K562 (cell line): ENCODE measurements around the gene XCL1.

Experiments used
- FUS ChIP-seq: fragments of 200-400 bp; formaldehyde crosslinking; optimal IDR thresholded peaks from 2 replicates; pipeline ENCODE3; 2017; ENCODE audit warnings: low read depth, low read length
- JUN ChIP-seq, 2 experiments: sonication (generic) in 1 of 2; formaldehyde crosslinking in 1 of 2; IDR thresholded peaks; 2 replicates each; pipeline versions ENCODE4 v1.6.1 to v1.8.0; 2012 to 2022; ENCODE audit warnings: borderline replicate concordance in 2 of 2, mild to moderate bottlenecking in 2 of 2, improper control_type of control experiment in 1 of 2, low read depth in 1 of 2, low read length in 1 of 2, missing genetic modification reagents in 1 of 2
- NONO ChIP-seq, 2 experiments: fragments of 200-400 bp in 1 of 2; fragments of 450-650 bp in 1 of 2; formaldehyde crosslinking in 1 of 2; IDR thresholded peaks; 2 replicates each; pipeline ENCODE4 v1.6.1; 2017; ENCODE audit warnings: low read depth in 2 of 2, mild to moderate bottlenecking in 2 of 2, moderate library complexity in 2 of 2, low read length in 1 of 2
- POLR2AphosphoS5 ChIP-seq: IDR thresholded peaks from 2 replicates; pipeline ENCODE4 v1.6.1; 2011; ENCODE audit warnings: mild to moderate bottlenecking, low read depth, low read length, moderate library complexity; ENCODE audit not compliant: control insufficient read depth, insufficient read depth
- TF ChIP-seq, protein P1 (sequence below): fragments of 250-450 bp; sonication (Bioruptor Pico); IDR thresholded peaks from 2 replicates; pipeline ENCODE4 v1.5.0; 2021; ENCODE audit warnings: mild to moderate bottlenecking, borderline replicate concordance
- TF ChIP-seq, protein P2 (sequence below): sonication (generic); formaldehyde crosslinking; IDR thresholded peaks from 2 replicates; pipeline ENCODE4 v1.8.0; 2022; ENCODE audit warnings: mild to moderate bottlenecking, low read depth, missing genetic modification reagents
- TF ChIP-seq, protein P3 (sequence below): fragments of 250-450 bp; sonication (Bioruptor Pico); IDR thresholded peaks from 2 replicates; pipeline ENCODE4 v1.5.0; 2022; ENCODE audit warnings: mild to moderate bottlenecking
- TF ChIP-seq, protein P4 (sequence below), 3 experiments: IDR thresholded peaks in 2 of 3; conservative IDR thresholded peaks in 1 of 3; 2 replicates each; pipeline ENCODE4 v1.5.1; 2011 to 2012; ENCODE audit warnings: low read length in 3 of 3, mild to moderate bottlenecking in 3 of 3, control low read depth in 2 of 3, improper control_type of control experiment in 1 of 3, inconsistent platforms in 1 of 3, low read depth in 1 of 3, mixed read lengths in 1 of 3, moderate library complexity in 1 of 3; ENCODE audit not compliant: insufficient read depth in 2 of 3

DNA sequence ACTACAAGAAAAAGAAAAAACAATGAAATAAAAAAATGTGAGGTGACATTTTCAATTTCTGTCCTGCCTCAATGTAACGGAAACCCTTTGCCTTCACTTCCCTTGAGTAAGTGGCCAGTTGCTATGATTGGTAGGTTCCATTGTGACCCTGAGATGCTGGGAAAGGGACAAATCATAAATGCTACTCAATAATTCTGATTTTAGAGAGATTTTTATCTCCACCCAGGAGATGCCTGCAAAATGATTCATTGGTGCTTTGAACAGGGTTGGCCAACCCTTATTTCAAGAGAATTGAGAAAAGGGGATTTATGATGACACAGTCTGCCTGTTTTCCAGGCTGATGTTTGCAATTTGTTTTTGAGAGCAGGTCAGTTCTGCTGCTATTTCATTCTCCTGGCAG is 22.5 kb downstream of the XCL1 start:
- TF ChIP-seq, protein P1, sequence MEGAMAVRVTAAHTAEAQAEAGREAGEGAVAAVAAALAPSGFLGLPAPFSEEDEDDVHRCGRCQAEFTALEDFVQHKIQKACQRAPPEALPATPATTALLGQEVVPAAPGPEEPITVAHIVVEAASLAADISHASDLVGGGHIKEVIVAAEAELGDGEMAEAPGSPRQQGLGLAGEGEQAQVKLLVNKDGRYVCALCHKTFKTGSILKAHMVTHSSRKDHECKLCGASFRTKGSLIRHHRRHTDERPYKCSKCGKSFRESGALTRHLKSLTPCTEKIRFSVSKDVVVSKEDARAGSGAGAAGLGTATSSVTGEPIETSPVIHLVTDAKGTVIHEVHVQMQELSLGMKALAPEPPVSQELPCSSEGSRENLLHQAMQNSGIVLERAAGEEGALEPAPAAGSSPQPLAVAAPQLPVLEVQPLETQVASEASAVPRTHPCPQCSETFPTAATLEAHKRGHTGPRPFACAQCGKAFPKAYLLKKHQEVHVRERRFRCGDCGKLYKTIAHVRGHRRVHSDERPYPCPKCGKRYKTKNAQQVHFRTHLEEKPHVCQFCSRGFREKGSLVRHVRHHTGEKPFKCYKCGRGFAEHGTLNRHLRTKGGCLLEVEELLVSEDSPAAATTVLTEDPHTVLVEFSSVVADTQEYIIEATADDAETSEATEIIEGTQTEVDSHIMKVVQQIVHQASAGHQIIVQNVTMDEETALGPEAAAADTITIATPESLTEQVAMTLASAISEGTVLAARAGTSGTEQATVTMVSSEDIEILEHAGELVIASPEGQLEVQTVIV (CRISPR knock-in tag): no peak
- TF ChIP-seq, protein P2, sequence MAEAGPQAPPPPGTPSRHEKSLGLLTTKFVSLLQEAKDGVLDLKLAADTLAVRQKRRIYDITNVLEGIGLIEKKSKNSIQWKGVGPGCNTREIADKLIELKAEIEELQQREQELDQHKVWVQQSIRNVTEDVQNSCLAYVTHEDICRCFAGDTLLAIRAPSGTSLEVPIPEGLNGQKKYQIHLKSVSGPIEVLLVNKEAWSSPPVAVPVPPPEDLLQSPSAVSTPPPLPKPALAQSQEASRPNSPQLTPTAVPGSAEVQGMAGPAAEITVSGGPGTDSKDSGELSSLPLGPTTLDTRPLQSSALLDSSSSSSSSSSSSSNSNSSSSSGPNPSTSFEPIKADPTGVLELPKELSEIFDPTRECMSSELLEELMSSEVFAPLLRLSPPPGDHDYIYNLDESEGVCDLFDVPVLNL (CRISPR knock-in tag): no peak
- TF ChIP-seq NONO (IDR thresholded peaks at IDR 0.05; ENCODE audit: low read depth in 2 of 2, low read length in 1 of 2): no peak
- no peak for TF ChIP-seq FUS
- TF ChIP-seq, protein P3, sequence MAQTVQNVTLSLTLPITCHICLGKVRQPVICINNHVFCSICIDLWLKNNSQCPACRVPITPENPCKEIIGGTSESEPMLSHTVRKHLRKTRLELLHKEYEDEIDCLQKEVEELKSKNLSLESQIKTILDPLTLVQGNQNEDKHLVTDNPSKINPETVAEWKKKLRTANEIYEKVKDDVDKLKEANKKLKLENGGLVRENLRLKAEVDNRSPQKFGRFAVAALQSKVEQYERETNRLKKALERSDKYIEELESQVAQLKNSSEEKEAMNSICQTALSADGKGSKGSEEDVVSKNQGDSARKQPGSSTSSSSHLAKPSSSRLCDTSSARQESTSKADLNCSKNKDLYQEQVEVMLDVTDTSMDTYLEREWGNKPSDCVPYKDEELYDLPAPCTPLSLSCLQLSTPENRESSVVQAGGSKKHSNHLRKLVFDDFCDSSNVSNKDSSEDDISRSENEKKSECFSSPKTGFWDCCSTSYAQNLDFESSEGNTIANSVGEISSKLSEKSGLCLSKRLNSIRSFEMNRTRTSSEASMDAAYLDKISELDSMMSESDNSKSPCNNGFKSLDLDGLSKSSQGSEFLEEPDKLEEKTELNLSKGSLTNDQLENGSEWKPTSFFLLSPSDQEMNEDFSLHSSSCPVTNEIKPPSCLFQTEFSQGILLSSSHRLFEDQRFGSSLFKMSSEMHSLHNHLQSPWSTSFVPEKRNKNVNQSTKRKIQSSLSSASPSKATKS: no peak
- TF ChIP-seq, protein P4, sequence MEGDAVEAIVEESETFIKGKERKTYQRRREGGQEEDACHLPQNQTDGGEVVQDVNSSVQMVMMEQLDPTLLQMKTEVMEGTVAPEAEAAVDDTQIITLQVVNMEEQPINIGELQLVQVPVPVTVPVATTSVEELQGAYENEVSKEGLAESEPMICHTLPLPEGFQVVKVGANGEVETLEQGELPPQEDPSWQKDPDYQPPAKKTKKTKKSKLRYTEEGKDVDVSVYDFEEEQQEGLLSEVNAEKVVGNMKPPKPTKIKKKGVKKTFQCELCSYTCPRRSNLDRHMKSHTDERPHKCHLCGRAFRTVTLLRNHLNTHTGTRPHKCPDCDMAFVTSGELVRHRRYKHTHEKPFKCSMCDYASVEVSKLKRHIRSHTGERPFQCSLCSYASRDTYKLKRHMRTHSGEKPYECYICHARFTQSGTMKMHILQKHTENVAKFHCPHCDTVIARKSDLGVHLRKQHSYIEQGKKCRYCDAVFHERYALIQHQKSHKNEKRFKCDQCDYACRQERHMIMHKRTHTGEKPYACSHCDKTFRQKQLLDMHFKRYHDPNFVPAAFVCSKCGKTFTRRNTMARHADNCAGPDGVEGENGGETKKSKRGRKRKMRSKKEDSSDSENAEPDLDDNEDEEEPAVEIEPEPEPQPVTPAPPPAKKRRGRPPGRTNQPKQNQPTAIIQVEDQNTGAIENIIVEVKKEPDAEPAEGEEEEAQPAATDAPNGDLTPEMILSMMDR (IDR thresholded peaks at IDR 0.05 in 2 of 3, conservative IDR thresholded peaks at IDR 0.05 in 1 of 3; ENCODE audit: insufficient read depth in 2 of 3, low read depth in 1 of 3, low read length in 3 of 3): no peak
- TF ChIP-seq JUN (IDR thresholded peaks at IDR 0.05; ENCODE audit: borderline replicate concordance, low read depth, low read length): no peak
- no peak for TF ChIP-seq JUN (CRISPR knock-in tag; IDR thresholded peaks at IDR 0.05; ENCODE audit: borderline replicate concordance)
- TF ChIP-seq POLR2AphosphoS5: no peak
